KMS-11 (cell line): Measurements from ENCODE around the gene DLG1.

Source experiments
- H2AFZ ChIP-seq: fragments of 200-600 bp; sonication (generic); 2 replicates; pipeline ENCODE4 v1.6.1; 2016; ENCODE audit warnings: antibody characterized with exemption, mixed run types, low read depth
- H3K27ac ChIP-seq: fragments of 200-600 bp; sonication (generic); 2 replicates; pipeline ENCODE4 v1.6.1; 2016; ENCODE audit warnings: mild to moderate bottlenecking, mixed run types
- H3K27me3 ChIP-seq: fragments of 200-600 bp; sonication (generic); 2 replicates; pipeline ENCODE4 v1.6.1; 2017; ENCODE audit warnings: mild to moderate bottlenecking, low read depth, mixed run types, moderate library complexity; ENCODE audit not compliant: insufficient read depth
- H3K36me3 ChIP-seq: fragments of 200-600 bp; sonication (generic); 2 replicates; pipeline ENCODE4 v1.6.1; 2017; ENCODE audit warnings: mild to moderate bottlenecking, mixed run types; ENCODE audit not compliant: insufficient read depth
- H3K4me1 ChIP-seq: fragments of 200-600 bp; sonication (generic); 2 replicates; pipeline ENCODE4 v1.6.1; 2016; ENCODE audit warnings: mild to moderate bottlenecking, low read depth, mixed run types; ENCODE audit not compliant: poor library complexity, severe bottlenecking
- H3K4me2 ChIP-seq: fragments of 200-600 bp; sonication (generic); 2 replicates; pipeline ENCODE4 v1.7.0; 2016; ENCODE audit warnings: mild to moderate bottlenecking, mixed run types
- H3K4me3 ChIP-seq: fragments of 200-600 bp; sonication (generic); IDR thresholded peaks from 2 replicates; pipeline ENCODE4 v1.6.1; 2017; ENCODE audit warnings: low read depth, low read length, mixed read lengths; ENCODE audit not compliant: insufficient read depth
- H3K79me2 ChIP-seq: fragments of 200-600 bp; sonication (generic); 2 replicates; pipeline ENCODE4 v1.6.1; 2016; ENCODE audit warnings: low read depth, mixed run types; ENCODE audit not compliant: insufficient read depth
- H3K9ac ChIP-seq: fragments of 200-600 bp; sonication (generic); 2 replicates; pipeline ENCODE4 v1.6.1; 2016; ENCODE audit warnings: mild to moderate bottlenecking, mixed run types
- H4K20me1 ChIP-seq: fragments of 200-600 bp; sonication (generic); 2 replicates; pipeline ENCODE4 v1.6.1; 2016; ENCODE audit warnings: mild to moderate bottlenecking, mixed run types; ENCODE audit not compliant: insufficient read depth
- TF ChIP-seq, protein P1 (sequence below): fragments of 200-600 bp; sonication (generic); conservative IDR thresholded peaks from 2 replicates; pipeline ENCODE4 v1.6.1; 2017; ENCODE audit warnings: low read depth, mild to moderate bottlenecking, antibody characterized with exemption, low read length, moderate library complexity, mixed read lengths

The DLG1 gene

DNA sequence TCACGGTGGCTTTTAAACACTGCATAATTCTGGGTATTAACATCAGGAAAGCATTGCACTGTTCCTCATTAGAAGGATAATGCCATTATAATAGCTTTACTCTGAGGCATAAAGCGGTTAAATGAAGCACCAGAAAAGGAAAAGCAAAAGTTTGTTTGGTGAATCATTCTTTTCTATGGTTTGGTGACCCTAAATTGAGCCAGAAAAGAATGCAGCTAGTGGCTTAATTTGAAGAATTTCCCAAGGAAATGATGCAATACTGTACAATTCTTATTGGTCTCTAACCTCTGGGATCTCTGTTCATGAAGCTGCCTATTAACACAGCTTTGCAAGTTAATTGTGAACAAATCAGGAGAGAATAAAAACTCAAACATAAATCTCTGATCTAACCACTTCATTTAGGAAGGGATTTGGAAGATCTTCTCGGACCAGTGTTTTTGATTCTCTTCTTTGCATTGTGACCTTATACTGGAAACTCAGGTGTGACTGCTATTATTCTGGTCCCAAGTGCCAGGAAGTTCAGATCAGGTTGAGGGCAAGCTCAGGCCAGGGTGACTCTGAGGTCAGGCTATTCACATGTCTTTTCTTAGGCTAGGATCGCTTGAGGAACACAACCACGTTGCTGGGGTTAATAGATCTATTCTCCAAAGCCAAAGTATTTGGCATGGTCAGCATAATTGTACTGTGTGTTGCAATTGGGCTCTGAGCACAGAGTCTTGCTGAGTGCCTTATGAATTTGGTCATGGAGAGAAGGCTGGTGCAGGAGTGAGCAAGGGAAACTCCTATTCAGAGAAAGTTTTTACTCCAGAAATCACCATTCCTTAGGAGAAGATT is 11.3 kb upstream of the DLG1 start:
- Histone ChIP-seq H4K20me1 (no peaks in the 10 kb centered on the region), H2AFZ (peak overlapping the region; percentile 1; the same call in 1 of the 2 replicates), H3K79me2 (no peaks in the 10 kb centered on the region), H3K27me3 (no peaks in the 10 kb centered on the region), H3K4me3 (no peak overlapping the region), H3K4me2 (peak overlapping the region; percentile 46), H3K9ac (no peak overlapping the region), H3K36me3 (no peaks in the 10 kb centered on the region), H3K4me1 (peaks cover 36% of the 10 kb centered on the region), H3K27ac (no peak overlapping the region)
- TF ChIP-seq, protein P1, sequence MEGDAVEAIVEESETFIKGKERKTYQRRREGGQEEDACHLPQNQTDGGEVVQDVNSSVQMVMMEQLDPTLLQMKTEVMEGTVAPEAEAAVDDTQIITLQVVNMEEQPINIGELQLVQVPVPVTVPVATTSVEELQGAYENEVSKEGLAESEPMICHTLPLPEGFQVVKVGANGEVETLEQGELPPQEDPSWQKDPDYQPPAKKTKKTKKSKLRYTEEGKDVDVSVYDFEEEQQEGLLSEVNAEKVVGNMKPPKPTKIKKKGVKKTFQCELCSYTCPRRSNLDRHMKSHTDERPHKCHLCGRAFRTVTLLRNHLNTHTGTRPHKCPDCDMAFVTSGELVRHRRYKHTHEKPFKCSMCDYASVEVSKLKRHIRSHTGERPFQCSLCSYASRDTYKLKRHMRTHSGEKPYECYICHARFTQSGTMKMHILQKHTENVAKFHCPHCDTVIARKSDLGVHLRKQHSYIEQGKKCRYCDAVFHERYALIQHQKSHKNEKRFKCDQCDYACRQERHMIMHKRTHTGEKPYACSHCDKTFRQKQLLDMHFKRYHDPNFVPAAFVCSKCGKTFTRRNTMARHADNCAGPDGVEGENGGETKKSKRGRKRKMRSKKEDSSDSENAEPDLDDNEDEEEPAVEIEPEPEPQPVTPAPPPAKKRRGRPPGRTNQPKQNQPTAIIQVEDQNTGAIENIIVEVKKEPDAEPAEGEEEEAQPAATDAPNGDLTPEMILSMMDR = no peak

DNA sequence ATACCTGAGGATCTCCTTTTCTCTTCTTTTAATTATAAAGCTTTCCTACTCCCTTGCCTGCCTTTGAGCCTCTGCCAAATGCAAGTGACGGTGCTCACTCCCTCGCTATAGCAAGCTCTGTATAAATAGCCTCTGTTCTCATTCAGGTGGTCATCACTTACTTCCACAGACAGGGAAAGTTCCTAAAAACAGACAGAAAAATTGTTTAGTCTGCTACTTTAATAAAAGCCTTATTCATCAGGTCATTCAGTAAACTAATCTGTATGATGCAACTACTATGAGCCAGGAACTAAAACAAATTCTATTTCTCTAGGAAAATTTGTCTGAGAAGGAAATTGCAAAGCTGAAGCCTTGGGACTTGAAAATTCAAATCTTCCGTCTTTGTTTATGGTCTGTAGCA is 10.2 kb upstream of the DLG1 start:
- H3K4me2 ChIP-seq = no peak overlapping the region
- no peak overlapping the region for H3K4me3 ChIP-seq
- H3K27me3 ChIP-seq = no peaks in the 10 kb centered on the region
- H3K4me1 ChIP-seq = peaks cover 36% of the 10 kb centered on the region
- H3K27ac ChIP-seq = no peak overlapping the region
- no peaks in the 10 kb centered on the region for H3K79me2 ChIP-seq
- TF ChIP-seq, protein P1 = no peak
- no peaks in the 10 kb centered on the region for H3K36me3 ChIP-seq
- no peak overlapping the region for H2AFZ ChIP-seq
- no peaks in the 10 kb centered on the region for H4K20me1 ChIP-seq
- no peak overlapping the region for H3K9ac ChIP-seq

DNA sequence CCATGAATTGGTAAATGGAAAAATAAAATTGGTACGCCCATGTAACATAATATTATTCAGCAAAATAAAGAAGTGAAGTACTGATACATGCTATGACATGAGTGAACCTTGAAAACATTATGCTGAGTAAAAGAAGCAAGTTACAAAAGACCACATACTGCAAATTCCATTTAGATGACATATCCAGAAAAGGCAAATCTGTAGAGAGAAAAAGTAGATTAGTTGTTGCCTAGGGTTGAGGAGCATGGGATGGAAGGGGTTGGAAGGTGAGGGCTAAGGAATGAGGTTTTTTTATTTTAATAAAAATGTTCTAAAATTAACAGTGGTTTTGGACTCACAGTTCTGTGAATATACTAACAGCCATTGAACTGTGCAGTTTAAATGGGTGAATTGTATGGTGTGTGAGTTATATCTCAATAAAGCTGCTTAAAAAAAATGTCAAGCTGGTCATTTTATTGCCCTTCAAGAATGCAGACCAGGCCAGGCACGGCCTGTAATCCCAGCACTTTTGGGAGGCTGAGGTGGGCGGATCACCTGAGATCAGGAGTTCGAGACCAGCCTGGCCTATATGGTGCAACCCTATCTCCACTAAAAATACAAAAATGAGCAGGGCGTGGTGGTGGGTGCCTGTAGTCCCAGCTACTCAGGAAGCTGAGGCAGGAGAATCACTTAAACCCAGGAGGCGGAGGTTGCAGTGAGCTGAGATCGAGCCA is 8.1 kb upstream of the DLG1 start:
- peaks cover 36% of the 10 kb centered on the region for H3K4me1 ChIP-seq

DNA sequence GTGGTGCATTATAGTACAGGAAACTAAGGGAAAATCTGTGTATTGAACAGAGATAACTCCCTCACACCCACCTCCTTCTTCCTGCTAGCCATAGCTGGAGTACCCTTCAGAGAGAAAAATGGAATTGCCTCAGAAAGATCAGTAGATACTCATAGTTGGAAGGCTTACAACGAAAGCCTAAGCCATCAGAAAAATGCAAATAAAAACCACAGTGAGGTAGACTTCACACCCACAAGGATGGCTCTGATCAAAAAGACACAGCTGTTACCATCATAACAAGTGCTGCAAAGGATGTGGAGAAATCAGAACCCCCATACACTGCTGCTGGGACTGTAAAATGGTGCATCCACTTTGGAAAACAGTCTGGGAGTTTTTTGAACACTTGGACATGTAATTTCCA is 7.4 kb upstream of the DLG1 start:
- no peaks in the 10 kb centered on the region for H3K27me3 ChIP-seq
- TF ChIP-seq, protein P1 = no peak

More for the DNA sequence above, 8.1 kb upstream of the DLG1 start:
- H3K4me3 ChIP-seq = no peak overlapping the region
- H2AFZ ChIP-seq = no peak overlapping the region
- no peaks in the 10 kb centered on the region for H3K36me3 ChIP-seq
- no peaks in the 10 kb centered on the region for H3K79me2 ChIP-seq
- H3K27me3 ChIP-seq = no peaks in the 10 kb centered on the region
- no peaks in the 10 kb centered on the region for H4K20me1 ChIP-seq
- H3K9ac ChIP-seq = no peak overlapping the region
- TF ChIP-seq, protein P1 = no peak
- no peak overlapping the region for H3K27ac ChIP-seq
- peak overlapping the region; percentile 3; the same call in 1 of the 2 replicates for H3K4me2 ChIP-seq

More for the DNA sequence above, 7.4 kb upstream of the DLG1 start:
- Histone ChIP-seq H3K27ac (no peak overlapping the region), H3K4me1 (peaks cover 36% of the 10 kb centered on the region), H3K4me2 (peak overlapping the region; percentile 3; the same call in 1 of the 2 replicates), H4K20me1 (no peaks in the 10 kb centered on the region), H3K4me3 (no peak overlapping the region), H3K79me2 (no peaks in the 10 kb centered on the region), H3K9ac (no peak overlapping the region), H2AFZ (no peak overlapping the region), H3K36me3 (no peaks in the 10 kb centered on the region)
